ENCODE data around the gene CRTAC1. TPM values are rescaled to one million over a fixed set of nuclear protein-coding genes. Genes with fewer than 3 reads are reported as not detected.

Gene CRTAC1
- total RNA-seq, 4 donors from 2014 or later = 17.5 to 35.1 (median 22.9) TPM

DNA sequence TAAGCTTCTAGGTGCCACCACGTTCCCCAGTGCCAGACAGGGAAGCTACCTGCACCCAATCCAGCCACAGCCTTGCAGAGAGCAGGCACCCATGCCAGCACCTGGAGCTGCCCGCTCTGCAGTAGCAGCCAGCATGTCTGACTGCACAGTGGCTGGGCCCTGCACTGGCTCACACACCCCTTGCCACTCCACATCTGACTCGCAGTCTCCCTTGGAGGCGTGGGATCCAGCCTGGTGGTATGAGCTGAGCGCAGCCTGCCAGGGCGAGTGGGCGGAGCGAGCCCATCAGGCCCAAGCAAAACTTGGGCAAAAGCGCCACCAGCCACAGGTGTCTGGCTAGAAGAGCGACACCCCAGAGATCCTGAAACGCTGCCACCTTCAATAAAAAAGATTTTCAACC is 30.1 kb downstream of the CRTAC1 start:
- WGBS, 2 donors = 82 to 85% methylated on average over 10 to 11 of the region's 11 CpGs

DNA sequence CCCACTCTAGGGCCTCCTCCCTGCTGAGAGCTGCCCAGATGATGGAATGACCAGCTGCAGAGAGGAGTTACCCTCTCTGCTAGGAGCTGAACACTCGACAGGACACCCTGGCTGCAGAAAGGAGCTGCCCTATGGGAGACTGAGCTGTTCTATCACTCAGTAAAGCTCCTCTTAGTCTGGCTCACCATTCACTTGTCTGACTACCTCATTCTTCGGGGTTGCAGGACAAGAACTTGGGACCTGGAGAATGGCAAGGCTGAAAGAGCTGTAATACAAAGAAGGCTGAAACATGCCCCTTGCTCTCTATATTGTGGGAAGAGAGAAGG is 30.5 kb downstream of the CRTAC1 start:
- WGBS, 2 donors = 74 to 80% methylated on average over 2 of the region's 2 CpGs
- H3K4me1 ChIP-seq = no peaks in the 10 kb centered on the region
- H3K4me3 ChIP-seq = no peak overlapping the region
- TF ChIP-seq, protein P1, sequence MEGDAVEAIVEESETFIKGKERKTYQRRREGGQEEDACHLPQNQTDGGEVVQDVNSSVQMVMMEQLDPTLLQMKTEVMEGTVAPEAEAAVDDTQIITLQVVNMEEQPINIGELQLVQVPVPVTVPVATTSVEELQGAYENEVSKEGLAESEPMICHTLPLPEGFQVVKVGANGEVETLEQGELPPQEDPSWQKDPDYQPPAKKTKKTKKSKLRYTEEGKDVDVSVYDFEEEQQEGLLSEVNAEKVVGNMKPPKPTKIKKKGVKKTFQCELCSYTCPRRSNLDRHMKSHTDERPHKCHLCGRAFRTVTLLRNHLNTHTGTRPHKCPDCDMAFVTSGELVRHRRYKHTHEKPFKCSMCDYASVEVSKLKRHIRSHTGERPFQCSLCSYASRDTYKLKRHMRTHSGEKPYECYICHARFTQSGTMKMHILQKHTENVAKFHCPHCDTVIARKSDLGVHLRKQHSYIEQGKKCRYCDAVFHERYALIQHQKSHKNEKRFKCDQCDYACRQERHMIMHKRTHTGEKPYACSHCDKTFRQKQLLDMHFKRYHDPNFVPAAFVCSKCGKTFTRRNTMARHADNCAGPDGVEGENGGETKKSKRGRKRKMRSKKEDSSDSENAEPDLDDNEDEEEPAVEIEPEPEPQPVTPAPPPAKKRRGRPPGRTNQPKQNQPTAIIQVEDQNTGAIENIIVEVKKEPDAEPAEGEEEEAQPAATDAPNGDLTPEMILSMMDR (IDR thresholded peaks at IDR 0.05) = no peak
- TF ChIP-seq POLR2A (IDR thresholded peaks at IDR 0.05) (no peak), EP300 (IDR thresholded peaks at IDR 0.05) (no peak)
- no peak for DNase-seq (ENCODE audit: low spot score in 2 of 2)
- peaks cover 0 to 26% (median 3%) of the 10 kb centered on the region in 4 donors for H3K9me3 ChIP-seq
- H3K27me3 ChIP-seq = no peaks in the 10 kb centered on the region
- H3K36me3 ChIP-seq = no peaks in the 10 kb centered on the region
- H3K27ac ChIP-seq = no peak overlapping the region

More for the DNA sequence above, 30.1 kb downstream of the CRTAC1 start:
- no peak for DNase-seq (ENCODE audit: low spot score in 2 of 2)
- H3K36me3 ChIP-seq = no peaks in the 10 kb centered on the region
- H3K27me3 ChIP-seq = no peaks in the 10 kb centered on the region
- TF ChIP-seq, protein P1 (IDR thresholded peaks at IDR 0.05) = no peak
- no peak for TF ChIP-seq EP300 (IDR thresholded peaks at IDR 0.05)
- TF ChIP-seq POLR2A (IDR thresholded peaks at IDR 0.05) = no peak
- H3K27ac ChIP-seq = no peak overlapping the region
- peaks cover 0 to 26% (median 3%) of the 10 kb centered on the region in 4 donors for H3K9me3 ChIP-seq
- no peak overlapping the region for H3K4me3 ChIP-seq
- no peaks in the 10 kb centered on the region for H3K4me1 ChIP-seq

DNA sequence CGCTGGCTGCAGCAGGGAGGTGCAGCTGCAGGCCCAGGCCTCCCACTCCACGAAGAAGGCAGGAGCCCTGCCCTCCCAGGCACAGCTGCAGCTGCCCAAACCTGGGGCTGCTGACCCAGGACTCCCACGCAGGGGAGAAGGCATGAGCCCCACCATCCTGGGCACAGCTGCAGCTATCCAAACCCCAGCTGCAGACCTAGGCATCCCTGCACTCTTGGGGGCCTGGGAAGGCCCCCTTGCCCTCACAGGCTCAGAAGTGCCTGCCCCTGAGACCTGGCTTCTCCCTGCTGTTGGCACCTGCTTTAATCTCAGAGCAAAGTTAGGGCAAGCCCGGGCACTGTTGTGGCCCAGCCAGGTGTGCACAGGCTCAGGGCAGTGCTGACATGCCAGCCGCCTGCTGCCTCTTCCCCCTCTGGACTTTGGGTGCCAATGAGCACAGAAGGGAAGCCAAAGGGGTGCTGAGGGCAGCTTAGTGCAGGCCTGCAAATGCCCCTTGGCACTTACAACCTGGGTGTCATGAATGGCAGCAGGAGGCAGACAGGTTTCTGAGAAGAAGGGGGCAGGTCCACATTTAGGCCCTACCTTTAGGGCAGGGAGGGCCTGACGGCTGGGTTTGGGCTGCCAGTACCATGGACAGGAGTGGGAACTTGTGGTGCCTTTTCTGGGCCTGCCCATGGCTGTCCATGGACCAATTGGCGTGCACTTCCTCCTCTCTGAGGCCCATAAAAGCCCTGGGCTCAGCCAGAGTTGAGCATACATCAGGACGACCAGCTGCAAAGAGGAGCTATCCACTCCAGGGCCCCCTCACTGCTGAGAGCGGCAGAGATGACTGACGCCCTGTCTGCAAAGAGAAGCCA is 31.1 kb downstream of the CRTAC1 start:
- no peaks in the 10 kb centered on the region for H3K36me3 ChIP-seq
- no peak overlapping the region for H3K4me3 ChIP-seq
- TF ChIP-seq POLR2A (IDR thresholded peaks at IDR 0.05) = no peak
- no peak for TF ChIP-seq EP300 (IDR thresholded peaks at IDR 0.05)
- TF ChIP-seq, protein P1 (IDR thresholded peaks at IDR 0.05) = no peak
- H3K4me1 ChIP-seq = no peaks in the 10 kb centered on the region
- peaks cover 0 to 26% (median 3%) of the 10 kb centered on the region in 4 donors for H3K9me3 ChIP-seq
- no peak overlapping the region for H3K27ac ChIP-seq
- H3K27me3 ChIP-seq = no peaks in the 10 kb centered on the region
- 74 to 77% methylated on average over 3 to 9 of the region's 10 CpGs for WGBS, 2 donors
- no peak for DNase-seq (ENCODE audit: low spot score in 2 of 2)

DNA sequence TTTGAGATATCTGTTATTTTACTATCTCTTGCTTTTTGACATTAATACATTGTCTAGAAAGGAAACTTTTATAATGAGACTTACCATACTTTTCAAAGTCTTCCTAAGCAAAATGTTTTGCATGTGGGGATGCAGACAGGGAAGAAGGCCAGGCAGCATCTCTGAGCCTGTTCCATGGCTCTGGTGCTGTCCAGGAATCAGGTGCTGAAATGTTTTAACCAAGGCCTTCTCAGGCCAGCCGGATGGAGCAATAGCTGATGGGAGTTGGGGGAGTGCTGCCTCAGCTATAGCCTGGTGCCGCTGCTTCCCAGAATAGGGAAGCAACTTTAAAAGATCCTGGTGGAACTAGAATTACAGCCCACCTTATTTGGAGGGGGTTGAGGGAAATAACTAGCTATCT is 38.5 kb downstream of the CRTAC1 start:
- no peak for TF ChIP-seq POLR2A (IDR thresholded peaks at IDR 0.05)
- TF ChIP-seq, protein P1 (IDR thresholded peaks at IDR 0.05) = no peak
- TF ChIP-seq EP300 (IDR thresholded peaks at IDR 0.05) = no peak
- no peaks in the 10 kb centered on the region for H3K36me3 ChIP-seq
- H3K4me1 ChIP-seq = no peaks in the 10 kb centered on the region
- no peaks in the 10 kb centered on the region for H3K9me3 ChIP-seq
- WGBS, 2 donors = 13 to 18% methylated on average over 2 of the region's 2 CpGs
- no peak overlapping the region for H3K27ac ChIP-seq
- no peak for DNase-seq (ENCODE audit: low spot score in 2 of 2)
- no peaks in the 10 kb centered on the region for H3K27me3 ChIP-seq
- H3K4me3 ChIP-seq = no peak overlapping the region

DNA sequence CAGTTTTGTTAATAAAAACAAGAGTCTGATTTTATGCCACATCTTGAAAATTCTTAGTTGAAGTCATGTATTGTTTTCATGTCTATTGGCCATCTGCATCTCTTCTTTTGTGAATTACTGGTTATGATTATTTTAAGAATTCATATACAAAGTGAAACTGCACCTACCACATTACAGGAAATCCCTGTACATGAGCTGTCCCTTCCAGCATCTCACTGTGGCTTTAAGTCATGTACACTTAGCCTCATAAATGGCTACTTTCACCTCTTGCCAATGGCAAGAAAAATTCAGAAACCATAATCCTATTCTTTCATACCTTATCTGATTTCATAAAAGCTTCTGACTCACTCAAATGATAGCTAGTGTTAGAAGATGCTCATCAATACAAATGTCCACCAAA is 48.6 kb downstream of the CRTAC1 start:
- H3K27me3 ChIP-seq = peaks cover 0 to 15% of the 10 kb centered on the region in 2 donors

More for the DNA sequence above, 48.6 kb downstream of the CRTAC1 start:
- Histone ChIP-seq H3K36me3 (no peaks in the 10 kb centered on the region), H3K4me3 (no peak overlapping the region), H3K9me3 (no peaks in the 10 kb centered on the region), H3K27ac (no peak overlapping the region), H3K4me1 (no peaks in the 10 kb centered on the region)
- no peak for DNase-seq (ENCODE audit: low spot score in 2 of 2)
- TF ChIP-seq EP300 (IDR thresholded peaks at IDR 0.05) (no peak), POLR2A (IDR thresholded peaks at IDR 0.05) (no peak)
- TF ChIP-seq, protein P1 (IDR thresholded peaks at IDR 0.05) = no peak
